UCSD-AML1 (cell line): ENCODE data around the gene TMEM129.

Source experiments
- DNase-seq: peaks from one replicate; lab custom pipeline; 2025; ENCODE audit not compliant: unreplicated experiment; lab: John Stamatoyannopoulos, UW

Gene TMEM129

GRCh38 chr4:1745165-1745564 lies 24.0 kb upstream of the TMEM129 start:
- no peak for DNase-seq

- DNase-seq, result no peak
Observed at GRCh38 chr4:1744552-1744951, 23.4 kb upstream of the TMEM129 start.

GRCh38 chr4:1743975-1744374 lies 22.9 kb upstream of the TMEM129 start:
- DNase-seq, result no peak

GRCh38 chr4:1743551-1743950 lies 22.4 kb upstream of the TMEM129 start:
- no peak for DNase-seq

GRCh38 chr4:1741208-1741607 lies 20.1 kb upstream of the TMEM129 start:
- no peak for DNase-seq

GRCh38 chr4:1740021-1740545 lies 19.0 kb upstream of the TMEM129 start:
- DNase-seq, result no peak

GRCh38 chr4:1739358-1739757 lies 18.2 kb upstream of the TMEM129 start:
- no peak for DNase-seq

GRCh38 chr4:1738410-1738809 lies 17.3 kb upstream of the TMEM129 start:
- DNase-seq, result no peak

- DNase-seq, result no peak
Observed at GRCh38 chr4:1737666-1738065, 16.5 kb upstream of the TMEM129 start.

GRCh38 chr4:1736812-1737211 lies 15.7 kb upstream of the TMEM129 start:
- DNase-seq, result no peak

GRCh38 chr4:1735215-1735614 lies 14.1 kb upstream of the TMEM129 start:
- no peak for DNase-seq

- no peak for DNase-seq
Observed at GRCh38 chr4:1732911-1733310, 11.8 kb upstream of the TMEM129 start.

- no peak for DNase-seq
Observed at GRCh38 chr4:1731180-1731579, 10.1 kb upstream of the TMEM129 start.

GRCh38 chr4:1730532-1731135 lies 9.5 kb upstream of the TMEM129 start:
- no peak for DNase-seq

GRCh38 chr4:1728061-1728980 lies 7.2 kb upstream of the TMEM129 start:
- DNase-seq, result no peak

GRCh38 chr4:1727117-1728031 lies 6.3 kb upstream of the TMEM129 start:
- DNase-seq, result peak; percentile 78

GRCh38 chr4:1726146-1726934 lies 5.2 kb upstream of the TMEM129 start:
- DNase-seq, result peak; percentile 91

- DNase-seq, result no peak
Observed at GRCh38 chr4:1725521-1725920, 4.4 kb upstream of the TMEM129 start.

GRCh38 chr4:1723131-1723801 lies 2.1 kb upstream of the TMEM129 start:
- peak; percentile 63 for DNase-seq
